Thyroid gland (tissue), 4 donors: ENCODE measurements around the gene MCF2L.

ENCODE experiments used
- POLR2A ChIP-seq, 2 donors: fragments of 450-650 bp; IDR thresholded peaks; one replicate each; pipeline ENCODE4 v1.6.1; 2017; ENCODE audit warnings: antibody characterized with exemption in 2 of 2, mild to moderate bottlenecking in 2 of 2, moderate library complexity in 1 of 2
- TF ChIP-seq, protein P1 (sequence below), 6 experiments: fragments of 200-600 bp in 3 of 6; fragments of 450-650 bp in 3 of 6; sonication (generic) in 3 of 6; IDR thresholded peaks; one replicate each; pipeline ENCODE4 v1.5.1; 2016 to 2019; ENCODE audit warnings: antibody characterized with exemption in 6 of 6, mild to moderate bottlenecking in 2 of 6, inconsistent platforms in 1 of 6, moderate library complexity in 1 of 6

DNA sequence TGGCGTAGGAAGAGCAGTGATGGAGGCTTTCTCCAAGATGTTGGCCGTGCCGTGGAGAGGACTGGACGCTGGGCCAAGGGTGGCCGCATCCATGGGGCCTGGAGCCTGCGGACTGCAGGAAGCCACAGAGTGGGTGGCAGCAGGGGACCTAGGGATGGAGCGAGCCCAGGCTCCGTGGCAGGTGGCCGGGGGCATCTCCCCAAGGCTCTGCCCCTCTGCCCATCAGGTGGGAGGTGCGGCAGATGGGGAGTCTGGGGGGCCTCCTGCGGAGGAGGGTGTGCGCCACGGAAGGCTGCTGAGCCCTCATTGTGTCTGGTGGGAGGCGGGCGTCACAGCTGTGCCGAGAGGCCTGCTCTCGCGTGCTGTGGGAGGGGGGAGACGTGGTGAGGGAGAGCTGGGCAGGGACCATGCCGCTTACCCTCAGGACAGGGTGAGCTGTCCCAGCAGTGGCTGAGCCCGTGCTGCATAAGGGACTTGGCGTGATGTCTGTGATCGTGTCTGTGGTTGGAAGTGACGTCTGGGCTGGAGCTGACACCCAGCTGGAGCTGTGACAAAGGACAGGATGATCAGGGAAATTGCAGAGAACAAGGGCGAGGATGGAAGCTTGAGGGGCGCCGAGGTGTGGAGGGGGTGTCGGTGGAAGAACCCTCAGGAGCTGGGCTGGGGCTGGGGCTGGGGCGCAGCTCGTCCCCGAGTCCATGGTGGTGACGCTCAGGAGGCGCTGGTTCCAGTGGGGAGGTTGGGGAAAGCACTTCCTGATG lies 13.4 kb downstream of the MCF2L start:
- TF ChIP-seq, protein P1, sequence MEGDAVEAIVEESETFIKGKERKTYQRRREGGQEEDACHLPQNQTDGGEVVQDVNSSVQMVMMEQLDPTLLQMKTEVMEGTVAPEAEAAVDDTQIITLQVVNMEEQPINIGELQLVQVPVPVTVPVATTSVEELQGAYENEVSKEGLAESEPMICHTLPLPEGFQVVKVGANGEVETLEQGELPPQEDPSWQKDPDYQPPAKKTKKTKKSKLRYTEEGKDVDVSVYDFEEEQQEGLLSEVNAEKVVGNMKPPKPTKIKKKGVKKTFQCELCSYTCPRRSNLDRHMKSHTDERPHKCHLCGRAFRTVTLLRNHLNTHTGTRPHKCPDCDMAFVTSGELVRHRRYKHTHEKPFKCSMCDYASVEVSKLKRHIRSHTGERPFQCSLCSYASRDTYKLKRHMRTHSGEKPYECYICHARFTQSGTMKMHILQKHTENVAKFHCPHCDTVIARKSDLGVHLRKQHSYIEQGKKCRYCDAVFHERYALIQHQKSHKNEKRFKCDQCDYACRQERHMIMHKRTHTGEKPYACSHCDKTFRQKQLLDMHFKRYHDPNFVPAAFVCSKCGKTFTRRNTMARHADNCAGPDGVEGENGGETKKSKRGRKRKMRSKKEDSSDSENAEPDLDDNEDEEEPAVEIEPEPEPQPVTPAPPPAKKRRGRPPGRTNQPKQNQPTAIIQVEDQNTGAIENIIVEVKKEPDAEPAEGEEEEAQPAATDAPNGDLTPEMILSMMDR (IDR thresholded peaks at IDR 0.05) = no peak
- no peak for TF ChIP-seq POLR2A (IDR thresholded peaks at IDR 0.05)
